Caco-2 (cell line): ENCODE data around the gene PALLD. TPM values are rescaled to one million over a fixed set of nuclear protein-coding genes. Genes with fewer than 3 reads are reported as not detected.

ENCODE experiments used
- BruUV-seq: library from RNA; stranded (reverse); fragments of 400-500 nt; replicated peaks from 2 replicates; lab custom pipeline; 2021; lab: Mats Ljungman, UMichigan
- CTCF ChIA-PET: fragments of 300-600 bp; sonication (Branson Sonifier 250); formaldehyde crosslinking; loops from one replicate; lab custom pipeline; 2022; ENCODE audit warnings: antibody characterized with exemption; lab: Charles Lee
- POLR2A ChIA-PET: fragments of 300-600 bp; sonication (Branson Sonifier 250); formaldehyde crosslinking; loops from one replicate; lab custom pipeline; 2022; ENCODE audit warnings: antibody characterized with exemption; lab: Charles Lee
- DNase-seq, 2 experiments: peaks; one replicate each; pipeline versions ENCODE4 v3.0.0 to v3.0.0-alpha.2; 2020 to 2022
- H3K27me3 ChIP-seq: replicated peaks from 2 replicates; pipeline ENCODE4 v1.6.0; 2011; ENCODE audit warnings: low read length; ENCODE audit not compliant: control insufficient read depth, insufficient read depth
- H3K36me3 ChIP-seq: 2 replicates; pipeline ENCODE4 v1.5.1; 2011; ENCODE audit warnings: low read length; ENCODE audit not compliant: control insufficient read depth, insufficient read depth
- H3K4me1 ChIP-seq: fragments of 250-450 bp; sonication (Bioruptor Pico); 2 replicates; pipeline ENCODE4 v1.5.1; 2020; ENCODE audit warnings: mild to moderate bottlenecking
- H3K4me3 ChIP-seq: 2 replicates; pipeline ENCODE4 v1.5.1; 2011; ENCODE audit warnings: low read depth, mild to moderate bottlenecking, control low read depth, low read length
- H3K9me3 ChIP-seq: fragments of 250-450 bp; sonication (Bioruptor Pico); 2 replicates; pipeline ENCODE4 v1.5.1; 2020; ENCODE audit warnings: mild to moderate bottlenecking, moderate library complexity
- H3K27ac Mint-ChIP-seq: one replicate; pipeline ENCODE4 v1.8.0; 2022; ENCODE audit warnings: mixed read lengths; ENCODE audit not compliant: unreplicated experiment
- H3K27me3 Mint-ChIP-seq: one replicate; pipeline ENCODE4 v1.8.0; 2022; ENCODE audit warnings: mixed read lengths; ENCODE audit not compliant: insufficient read depth, unreplicated experiment
- H3K36me3 Mint-ChIP-seq: one replicate; pipeline ENCODE4 v1.8.0; 2022; ENCODE audit warnings: mild to moderate bottlenecking, mixed read lengths; ENCODE audit not compliant: insufficient read depth, unreplicated experiment
- H3K4me1 Mint-ChIP-seq: one replicate; pipeline ENCODE4 v1.8.0; 2022; ENCODE audit warnings: low read depth, mixed read lengths; ENCODE audit not compliant: unreplicated experiment
- H3K4me3 Mint-ChIP-seq: one replicate; pipeline ENCODE4 v1.8.0; 2022; ENCODE audit warnings: mild to moderate bottlenecking, moderate library complexity, mixed read lengths; ENCODE audit not compliant: unreplicated experiment
- H3K9me3 Mint-ChIP-seq: one replicate; pipeline ENCODE4 v1.8.0; 2022; ENCODE audit warnings: mixed read lengths; ENCODE audit not compliant: unreplicated experiment
- CTCF ChIP-seq, 2 experiments: fragments of 200-600 bp in 1 of 2; IDR thresholded peaks; 1 replicate in 1 of 2; 2 replicates in 1 of 2; pipeline versions ENCODE4 v1.5.1 to v1.8.0; 2011 to 2022; ENCODE audit warnings: antibody characterized with exemption in 1 of 2, control low read depth in 1 of 2, inconsistent platforms in 1 of 2, low read depth in 1 of 2, low read length in 1 of 2, mild to moderate bottlenecking in 1 of 2, moderate library complexity in 1 of 2; ENCODE audit not compliant: insufficient read depth in 1 of 2, severe bottlenecking in 1 of 2, unreplicated experiment in 1 of 2
- intact Hi-C: fragments of 100-400 bp; cut with micrococcal nuclease; formaldehyde crosslinking; loops from one replicate; pipeline ENCODE4 v1.10.0; 2022; ENCODE audit not compliant: unreplicated experiment
- total RNA-seq: library from RNA; stranded (reverse); gene quantifications from 2 replicates; pipeline ENCODE4 v1.2.3, GENCODE V29; 2022

The PALLD gene
- total RNA-seq, 1 experiment from 2014 or later, result 12.3 TPM

GRCh38 chr4:168514249-168514852 is 17.5 kb downstream of the PALLD start:
- no peaks in the 10 kb centered on the region for H3K36me3 ChIP-seq
- H3K4me1 ChIP-seq, result no peaks in the 10 kb centered on the region
- no peaks in the 10 kb centered on the region for H3K4me1 Mint-ChIP-seq
- no peaks in the 10 kb centered on the region for H3K36me3 Mint-ChIP-seq
- H3K4me3 Mint-ChIP-seq, result no peak overlapping the region
- ChIA-PET POLR2A (no interaction called here), CTCF (no interaction called here)
- peaks cover 9% of the 10 kb centered on the region for H3K27me3 Mint-ChIP-seq
- H3K9me3 ChIP-seq, result no peaks in the 10 kb centered on the region
- peak; percentile 22 to 57 for TF ChIP-seq CTCF (IDR thresholded peaks at IDR 0.05; ENCODE audit: insufficient read depth in 1 of 2, low read depth in 1 of 2, low read length in 1 of 2, severe bottlenecking in 1 of 2, unreplicated experiment in 1 of 2)
- no peaks in the 10 kb centered on the region for H3K9me3 Mint-ChIP-seq
- intact Hi-C loops, result loop anchor here (2.0 to 10.0 kb wide), 2 partner anchors 330 to 408 kb away; no protein-coding TSS in a partner anchor
- H3K4me3 ChIP-seq, result no peak overlapping the region
- no TSS peak for BruUV-seq
- H3K27me3 ChIP-seq, result no peaks in the 10 kb centered on the region
- H3K27ac Mint-ChIP-seq, result no peak overlapping the region
- DNase-seq, result peak in 1 of 2 experiments; percentile 24

- Histone ChIP-seq H3K4me3 (no peak overlapping the region), H3K9me3 (no peaks in the 10 kb centered on the region), H3K27me3 (no peaks in the 10 kb centered on the region), H3K4me1 (no peaks in the 10 kb centered on the region), H3K36me3 (no peaks in the 10 kb centered on the region)
- ChIA-PET CTCF (interaction anchor here (1.2 kb wide), 1 partner anchor 406 kb away, joined by 5 read pairs; no protein-coding TSS in a partner anchor), POLR2A (no interaction called here)
- no peak for TF ChIP-seq CTCF (IDR thresholded peaks at IDR 0.05; ENCODE audit: insufficient read depth in 1 of 2, low read depth in 1 of 2, low read length in 1 of 2, severe bottlenecking in 1 of 2, unreplicated experiment in 1 of 2)
- no peak for DNase-seq
- no peaks in the 10 kb centered on the region for H3K4me1 Mint-ChIP-seq
- H3K36me3 Mint-ChIP-seq, result no peaks in the 10 kb centered on the region
- H3K27me3 Mint-ChIP-seq, result peaks cover 9% of the 10 kb centered on the region
- intact Hi-C loops, result loop anchor here (2.0 to 10.0 kb wide), 2 partner anchors 331 to 407 kb away; no protein-coding TSS in a partner anchor
- H3K9me3 Mint-ChIP-seq, result no peaks in the 10 kb centered on the region
- BruUV-seq, result no TSS peak
- H3K4me3 Mint-ChIP-seq, result no peak overlapping the region
- H3K27ac Mint-ChIP-seq, result no peak overlapping the region
Observed at GRCh38 chr4:168515222-168516011, 18.6 kb downstream of the PALLD start.

DNA sequence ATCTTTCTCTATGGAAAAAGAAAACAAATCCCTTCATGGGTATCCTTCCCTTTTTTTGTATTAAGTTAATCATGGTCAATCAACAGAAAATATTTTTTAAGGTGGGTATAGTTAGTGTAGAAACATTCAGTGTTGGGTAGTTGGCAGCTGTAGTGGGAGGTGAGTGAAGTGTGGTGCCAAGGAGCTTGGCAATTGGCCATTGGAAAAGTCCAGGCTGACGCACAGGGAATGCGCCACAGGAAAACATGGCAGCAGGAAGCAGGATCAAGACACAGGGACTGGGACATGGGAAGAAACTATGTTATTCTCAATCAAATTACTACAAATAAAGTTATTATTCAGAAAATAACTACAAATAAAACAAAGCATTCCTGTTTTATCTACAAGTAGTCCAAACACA is 20.0 kb downstream of the PALLD start:
- H3K4me1 Mint-ChIP-seq, result no peaks in the 10 kb centered on the region
- no peak overlapping the region for H3K27ac Mint-ChIP-seq
- H3K36me3 ChIP-seq, result no peaks in the 10 kb centered on the region
- TF ChIP-seq CTCF (IDR thresholded peaks at IDR 0.05; ENCODE audit: insufficient read depth in 1 of 2, low read depth in 1 of 2, low read length in 1 of 2, severe bottlenecking in 1 of 2, unreplicated experiment in 1 of 2), result no peak
- H3K27me3 ChIP-seq, result no peaks in the 10 kb centered on the region
- no peaks in the 10 kb centered on the region for H3K36me3 Mint-ChIP-seq
- H3K4me3 Mint-ChIP-seq, result no peak overlapping the region
- BruUV-seq, result no TSS peak
- CTCF ChIA-PET, result no interaction called here
- H3K9me3 ChIP-seq, result no peaks in the 10 kb centered on the region
- no peak overlapping the region for H3K4me3 ChIP-seq
- POLR2A ChIA-PET, result no interaction called here
- intact Hi-C loops, result loop anchor here (10.0 kb wide), 1 partner anchor 332 kb away; no protein-coding TSS in a partner anchor
- DNase-seq, result no peak
- no peaks in the 10 kb centered on the region for H3K4me1 ChIP-seq
- no peaks in the 10 kb centered on the region for H3K9me3 Mint-ChIP-seq
- peaks cover 9% of the 10 kb centered on the region for H3K27me3 Mint-ChIP-seq
